ENCODE measurements around the gene ZNF862. TPM values are rescaled to one million over a fixed set of nuclear protein-coding genes. Genes with fewer than 3 reads are reported as not detected.

ZNF862 gene
- total RNA-seq, 4 donors from 2014 or later, result 17.2 to 42.0 (median 29.4) TPM

- WGBS, 2 donors, result 75 to 84% methylated on average over 25 of the region's 25 CpGs
- H3K36me3 ChIP-seq, result peaks cover 0 to 77% (median 0%) of the 10 kb centered on the region in 3 donors
- H3K27ac ChIP-seq, result no peak overlapping the region
- H3K27me3 ChIP-seq, result no peaks in the 10 kb centered on the region
- H3K4me3 ChIP-seq, result no peak overlapping the region
- TF ChIP-seq EP300 (IDR thresholded peaks at IDR 0.05) (no peak), POLR2A (IDR thresholded peaks at IDR 0.05) (no peak), CTCF (IDR thresholded peaks at IDR 0.05) (no peak)
- peaks cover 0 to 9% (median 3%) of the 10 kb centered on the region in 4 donors for H3K4me1 ChIP-seq
- no peak for DNase-seq (ENCODE audit: low spot score in 2 of 2)
- H3K9me3 ChIP-seq, result no peaks in the 10 kb centered on the region
Observed at GRCh38 chr7:149867762-149868622, 29.8 kb downstream of the ZNF862 start.

- TF ChIP-seq EP300 (IDR thresholded peaks at IDR 0.05) (no peak), POLR2A (IDR thresholded peaks at IDR 0.05) (no peak), CTCF (IDR thresholded peaks at IDR 0.05) (no peak)
- H3K27me3 ChIP-seq, result no peaks in the 10 kb centered on the region
- 67 to 72% methylated on average over 7 of the region's 7 CpGs for WGBS, 2 donors
- no peak overlapping the region for H3K27ac ChIP-seq
- no peaks in the 10 kb centered on the region for H3K9me3 ChIP-seq
- no peak overlapping the region for H3K4me3 ChIP-seq
- peaks cover 0 to 11% (median 3%) of the 10 kb centered on the region in 4 donors for H3K4me1 ChIP-seq
- peaks cover 0 to 69% (median 0%) of the 10 kb centered on the region in 3 donors for H3K36me3 ChIP-seq
- no peak for DNase-seq (ENCODE audit: low spot score in 2 of 2)
Observed at GRCh38 chr7:149868623-149869290, 30.6 kb downstream of the ZNF862 start.

GRCh38 chr7:149869291-149869650 is 31.1 kb downstream of the ZNF862 start:
- Histone ChIP-seq H3K4me3 (no peak overlapping the region), H3K36me3 (peaks cover 0 to 64% (median 0%) of the 10 kb centered on the region in 3 donors), H3K27ac (no peak overlapping the region), H3K27me3 (no peaks in the 10 kb centered on the region), H3K4me1 (peaks cover 0 to 15% (median 3%) of the 10 kb centered on the region in 4 donors), H3K9me3 (no peaks in the 10 kb centered on the region)
- WGBS, 2 donors, result 60 to 84% methylated on average over 1 to 5 of the region's 5 CpGs
- DNase-seq (ENCODE audit: low spot score in 2 of 2), result no peak
- no peak for TF ChIP-seq POLR2A (IDR thresholded peaks at IDR 0.05)

GRCh38 chr7:149869867-149870266 is 31.7 kb downstream of the ZNF862 start:
- Histone ChIP-seq H3K27me3 (no peaks in the 10 kb centered on the region), H3K4me1 (peaks cover 0 to 21% (median 3%) of the 10 kb centered on the region in 4 donors), H3K36me3 (peaks cover 0 to 58% (median 0%) of the 10 kb centered on the region in 3 donors), H3K27ac (peak overlapping the region in 1 of 4 donors; percentile 13), H3K4me3 (no peak overlapping the region), H3K9me3 (no peaks in the 10 kb centered on the region)
- DNase-seq (ENCODE audit: low spot score in 2 of 2), result no peak
- WGBS, 2 donors, result 57 to 91% methylated on average over 6 of the region's 6 CpGs
- TF ChIP-seq EP300 (IDR thresholded peaks at IDR 0.05), result no peak
- no peak for TF ChIP-seq CTCF (IDR thresholded peaks at IDR 0.05)
- TF ChIP-seq POLR2A (IDR thresholded peaks at IDR 0.05), result no peak

- H3K4me3 ChIP-seq, result no peak overlapping the region
- 74 to 79% methylated on average over 3 of the region's 3 CpGs for WGBS, 2 donors
- peaks cover 0 to 25% (median 3%) of the 10 kb centered on the region in 4 donors for H3K4me1 ChIP-seq
- H3K9me3 ChIP-seq, result no peaks in the 10 kb centered on the region
- H3K36me3 ChIP-seq, result peaks cover 0 to 54% (median 0%) of the 10 kb centered on the region in 3 donors
- H3K27me3 ChIP-seq, result no peaks in the 10 kb centered on the region
- H3K27ac ChIP-seq, result no peak overlapping the region
- TF ChIP-seq CTCF (IDR thresholded peaks at IDR 0.05) (no peak), EP300 (IDR thresholded peaks at IDR 0.05) (no peak), POLR2A (IDR thresholded peaks at IDR 0.05) (no peak)
- DNase-seq (ENCODE audit: low spot score in 2 of 2), result no peak
Observed at GRCh38 chr7:149870274-149870673, 32.1 kb downstream of the ZNF862 start.
